Keratinocyte (primary cell): ENCODE data around the gene EEF2.
"Not testable (repeated sequence)": the region's sequence is repeated elsewhere in the genome, so short reads cannot be mapped to it uniquely, and the experiment has no call there.

Experiments used
- CTCF ChIP-seq, 3 experiments: IDR thresholded peaks in 1 of 3; conservative IDR thresholded peaks in 1 of 3; optimal IDR thresholded peaks in 1 of 3; 2 replicates in 2 of 3; 3 replicates in 1 of 3; pipeline versions ENCODE3 to v1.5.1; 2011; ENCODE audit warnings: low read length in 3 of 3, mild to moderate bottlenecking in 3 of 3, moderate library complexity in 2 of 3, control low read depth in 1 of 3, inconsistent platforms in 1 of 3; ENCODE audit not compliant: insufficient read depth in 2 of 3; ENCODE audit errors: extremely low read depth in 1 of 3
- EZH2 ChIP-seq: IDR thresholded peaks from one replicate; pipeline ENCODE4 v1.6.1; 2012; ENCODE audit warnings: inconsistent platforms, mild to moderate bottlenecking, low read length, moderate library complexity

DNA sequence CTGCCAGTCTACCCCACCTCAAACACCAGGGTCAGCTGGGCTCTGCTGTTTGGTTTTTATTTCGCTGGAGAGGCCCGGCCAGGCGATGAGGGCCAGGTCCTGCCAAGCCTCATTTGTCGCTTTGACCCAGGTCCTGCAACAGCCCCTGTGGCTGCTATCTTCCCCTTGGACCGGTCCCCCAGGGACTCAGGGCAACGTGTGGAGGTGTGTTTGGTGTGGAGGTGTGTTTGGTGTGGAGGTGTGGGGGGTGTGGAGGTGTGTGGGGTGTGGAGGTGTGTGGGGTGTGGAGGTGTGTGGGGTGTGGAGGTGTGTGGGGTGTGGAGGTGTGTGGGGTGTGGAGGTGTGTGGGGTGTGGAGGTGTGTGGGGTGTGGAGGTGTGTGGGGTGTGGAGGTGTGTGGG lies 26.2 kb upstream of the EEF2 start:
- not testable (repeated sequence) for TF ChIP-seq CTCF (optimal IDR thresholded peaks at IDR 0.05 in 1 of 3, IDR thresholded peaks at IDR 0.05 in 1 of 3, conservative IDR thresholded peaks at IDR 0.05 in 1 of 3; ENCODE audit: extremely low read depth in 1 of 3, insufficient read depth in 2 of 3, low read length in 3 of 3); EZH2
